Endodermal cell (in vitro differentiated cells): Measurements from ENCODE around the gene CTNNA2. TPM values are rescaled to one million over a fixed set of nuclear protein-coding genes. Genes with fewer than 3 reads are reported as not detected.

Experiments used
- DNase-seq: peaks from one replicate; pipeline ENCODE4 v3.0.0-alpha.2; 2017
- H3K27ac ChIP-seq: 2 replicates; pipeline ENCODE4 v1.5.1; 2013; ENCODE audit warnings: mild to moderate bottlenecking, low read depth, low read length, moderate library complexity
- H3K27me3 ChIP-seq: 2 replicates; pipeline ENCODE4 v1.6.1; 2013; ENCODE audit warnings: mild to moderate bottlenecking, low read length, moderate library complexity; ENCODE audit not compliant: insufficient read depth, control insufficient read depth, poor library complexity, severe bottlenecking
- H3K36me3 ChIP-seq: 2 replicates; pipeline ENCODE4 v1.7.0; 2013; ENCODE audit warnings: mild to moderate bottlenecking, low read length, moderate library complexity; ENCODE audit not compliant: control insufficient read depth, insufficient read depth
- H3K4me1 ChIP-seq: one replicate; pipeline ENCODE4 v1.7.0; 2013; ENCODE audit warnings: low read length; ENCODE audit not compliant: control insufficient read depth, insufficient read depth
- H3K4me3 ChIP-seq: 2 replicates; pipeline ENCODE4 v1.5.1; 2013; ENCODE audit warnings: mild to moderate bottlenecking, low read length, moderate library complexity
- H3K9ac ChIP-seq: 2 replicates; pipeline ENCODE4 v1.6.1; 2013; ENCODE audit warnings: mild to moderate bottlenecking, low read length, moderate library complexity; ENCODE audit not compliant: poor library complexity, severe bottlenecking; ENCODE audit errors: extremely low read depth
- H3K9me3 ChIP-seq: 2 replicates; pipeline ENCODE4 v1.6.1; 2013; ENCODE audit warnings: mild to moderate bottlenecking, low read length, moderate library complexity; ENCODE audit not compliant: control insufficient read depth
- H3K27ac Mint-ChIP-seq: 2 replicates; pipeline ENCODE4 v1.8.0; 2020; ENCODE audit warnings: mixed read lengths
- H3K27me3 Mint-ChIP-seq: 2 replicates; pipeline ENCODE4 v1.8.0; 2021; ENCODE audit warnings: mild to moderate bottlenecking, mixed read lengths; ENCODE audit not compliant: insufficient read depth
- H3K36me3 Mint-ChIP-seq: 2 replicates; pipeline ENCODE4 v1.8.0; 2020; ENCODE audit warnings: low read depth, mixed read lengths
- H3K4me1 Mint-ChIP-seq: 2 replicates; pipeline ENCODE4 v1.8.0; 2020; ENCODE audit warnings: mixed read lengths
- H3K4me3 Mint-ChIP-seq: 2 replicates; pipeline ENCODE4 v1.8.0; 2020; ENCODE audit warnings: mild to moderate bottlenecking, moderate library complexity, mixed read lengths
- H3K9me3 Mint-ChIP-seq: 2 replicates; pipeline ENCODE4 v1.8.0; 2020; ENCODE audit warnings: mild to moderate bottlenecking, mixed read lengths
- CTCF ChIP-seq: fragments of 200-600 bp; sonication (generic); conservative IDR thresholded peaks from 2 replicates; pipeline ENCODE4 v1.5.0; 2021; ENCODE audit warnings: antibody characterized with exemption, mild to moderate bottlenecking
- WGBS, 2 experiments: methylation state at CpG; one replicate each; pipeline versions ENCODE4 v1.1.5 to v1.1.7; 2013; ENCODE audit warnings: missing lambda C conversion rate in 2 of 2, mixed read lengths in 1 of 2; ENCODE audit not compliant: insufficient coverage in 1 of 2, insufficient read length in 1 of 2; 5-methylcytosine and 5-hydroxymethylcytosine counted together
- total RNA-seq, 2 donors: library from RNA; stranded (reverse); fragmentation: NEBNext Ultra II Directional in 1 of 2; extraction: Animal tissue kit (Norgen Biotek cat#: 25700) in 1 of 2; gene quantifications; 2 replicates in 1 of 2; 3 replicates in 1 of 2; pipeline ENCODE4 v1.2.1, GENCODE V29; 2021

The CTNNA2 gene
- total RNA-seq, 2 donors from 2014 or later: 7.7 to 9.8 TPM

- Mint-ChIP-seq H3K4me3 (peak overlapping the region; percentile 8), H3K27ac (no peak overlapping the region), H3K9me3 (no peaks in the 10 kb centered on the region), H3K4me1 (peaks cover 80% of the 10 kb centered on the region), H3K27me3 (peaks cover 52% of the 10 kb centered on the region), H3K36me3 (no peaks in the 10 kb centered on the region)
- H3K9me3 ChIP-seq: no peaks in the 10 kb centered on the region
- peaks cover 43% of the 10 kb centered on the region for H3K27me3 ChIP-seq
- no peak overlapping the region for H3K9ac ChIP-seq
- no peak for DNase-seq
- 63 to 72% methylated on average over 3 to 5 of the region's 5 CpGs for WGBS, 2 experiments
- H3K36me3 ChIP-seq: no peaks in the 10 kb centered on the region
- H3K4me3 ChIP-seq: no peak overlapping the region
- H3K27ac ChIP-seq: no peak overlapping the region
- H3K4me1 ChIP-seq: peaks cover 15% of the 10 kb centered on the region
- no peak for TF ChIP-seq CTCF
Observed at GRCh38 chr2:80299661-80300060, 786.8 kb downstream of the CTNNA2 start.

- H3K27me3 ChIP-seq: peaks cover 50% of the 10 kb centered on the region
- DNase-seq: no peak
- Mint-ChIP-seq H3K9me3 (no peaks in the 10 kb centered on the region), H3K27me3 (peaks cover 59% of the 10 kb centered on the region), H3K27ac (no peak overlapping the region), H3K4me1 (peaks cover 80% of the 10 kb centered on the region), H3K36me3 (no peaks in the 10 kb centered on the region), H3K4me3 (peak overlapping the region; percentile 66)
- no peak overlapping the region for H3K4me3 ChIP-seq
- no peak overlapping the region for H3K9ac ChIP-seq
- no peaks in the 10 kb centered on the region for H3K36me3 ChIP-seq
- no peaks in the 10 kb centered on the region for H3K9me3 ChIP-seq
- 71% methylated on average over 1 of the region's 1 CpG; no CpG with 5 or more reads in 1 of the 2 experiments for WGBS, 2 experiments
- no peak for TF ChIP-seq CTCF
- H3K4me1 ChIP-seq: peaks cover 15% of the 10 kb centered on the region
- no peak overlapping the region for H3K27ac ChIP-seq
Observed at GRCh38 chr2:80300346-80300745, 787.5 kb downstream of the CTNNA2 start.

GRCh38 chr2:80300954-80301353 is 788.1 kb downstream of the CTNNA2 start:
- WGBS, 2 experiments: 29% methylated on average over 1 of the region's 1 CpG; no CpG with 5 or more reads in 1 of the 2 experiments
- no peak for DNase-seq
- Histone ChIP-seq H3K4me1 (peaks cover 15% of the 10 kb centered on the region), H3K27me3 (peaks cover 56% of the 10 kb centered on the region), H3K36me3 (no peaks in the 10 kb centered on the region), H3K9ac (no peak overlapping the region), H3K27ac (no peak overlapping the region), H3K9me3 (no peaks in the 10 kb centered on the region), H3K4me3 (no peak overlapping the region)
- H3K9me3 Mint-ChIP-seq: no peaks in the 10 kb centered on the region
- TF ChIP-seq CTCF: no peak
- H3K36me3 Mint-ChIP-seq: no peaks in the 10 kb centered on the region
- no peak overlapping the region for H3K27ac Mint-ChIP-seq
- H3K27me3 Mint-ChIP-seq: peaks cover 65% of the 10 kb centered on the region
- H3K4me3 Mint-ChIP-seq: peak overlapping the region; percentile 66
- H3K4me1 Mint-ChIP-seq: peaks cover 74% of the 10 kb centered on the region
